Epithelial cell of esophagus (primary cell): Measurements from ENCODE around the gene ERCC3.

Experiments
- DNase-seq: peaks from one replicate; pipeline ENCODE4 v3.0.0; 2010; ENCODE audit warnings: low read depth
- H3K4me3 ChIP-seq: 2 replicates; pipeline ENCODE4 v1.5.1; 2011; ENCODE audit warnings: mild to moderate bottlenecking, low read length, control low read depth
- TF ChIP-seq, protein P1 (sequence below): IDR thresholded peaks from 2 replicates; pipeline ENCODE4 v1.5.1; 2011; ENCODE audit warnings: low read depth, mild to moderate bottlenecking, low read length, control low read depth, inconsistent platforms; ENCODE audit not compliant: insufficient read depth; ENCODE audit errors: missing control alignments

The ERCC3 gene

DNA sequence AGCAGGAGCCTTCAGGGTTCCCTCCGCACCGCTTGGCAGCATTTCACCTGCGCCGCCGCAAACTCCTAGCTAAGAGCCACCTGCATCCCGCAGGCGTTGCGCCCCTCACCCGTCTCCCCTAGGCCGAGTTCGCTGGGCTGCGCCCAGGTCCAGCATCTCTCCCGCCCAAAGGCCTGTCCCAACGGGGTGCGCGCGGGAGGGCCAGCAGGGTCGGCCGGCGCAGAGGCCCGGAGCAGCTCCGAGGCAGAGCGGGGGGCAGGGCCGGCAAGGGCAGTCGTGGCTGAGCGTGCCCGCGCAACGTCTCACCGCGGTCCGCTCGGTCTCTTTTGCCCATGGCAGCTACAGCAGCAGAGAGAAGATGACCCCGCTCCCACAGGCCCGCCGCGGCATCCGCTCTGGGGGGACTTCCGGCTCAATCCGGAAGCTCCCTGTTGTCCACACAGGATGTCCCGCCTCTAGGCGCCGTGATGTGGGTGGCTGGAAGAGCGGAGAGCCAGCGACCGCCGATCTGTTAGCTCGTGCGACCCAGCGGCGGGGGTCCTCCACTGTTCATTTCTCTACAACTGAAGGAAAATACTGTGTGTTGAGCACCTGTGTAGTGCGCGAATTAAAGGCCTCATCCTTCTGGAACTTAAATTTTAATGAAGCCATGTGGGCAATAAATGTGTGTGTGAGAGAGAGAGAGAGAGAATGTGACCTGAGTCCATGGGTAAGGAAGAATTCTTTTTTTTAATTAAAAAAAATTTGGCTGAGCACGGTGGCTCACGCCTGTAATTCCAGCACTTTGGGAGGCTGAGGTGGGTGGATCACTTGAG lies at the start of gene ERCC3:
Gene ERCC3, minus strand, starts transcription at position 397 of the 815 bp plus-strand sequence. Its CDS starts 63 bp downstream, at position 334.
- TF ChIP-seq, protein P1, sequence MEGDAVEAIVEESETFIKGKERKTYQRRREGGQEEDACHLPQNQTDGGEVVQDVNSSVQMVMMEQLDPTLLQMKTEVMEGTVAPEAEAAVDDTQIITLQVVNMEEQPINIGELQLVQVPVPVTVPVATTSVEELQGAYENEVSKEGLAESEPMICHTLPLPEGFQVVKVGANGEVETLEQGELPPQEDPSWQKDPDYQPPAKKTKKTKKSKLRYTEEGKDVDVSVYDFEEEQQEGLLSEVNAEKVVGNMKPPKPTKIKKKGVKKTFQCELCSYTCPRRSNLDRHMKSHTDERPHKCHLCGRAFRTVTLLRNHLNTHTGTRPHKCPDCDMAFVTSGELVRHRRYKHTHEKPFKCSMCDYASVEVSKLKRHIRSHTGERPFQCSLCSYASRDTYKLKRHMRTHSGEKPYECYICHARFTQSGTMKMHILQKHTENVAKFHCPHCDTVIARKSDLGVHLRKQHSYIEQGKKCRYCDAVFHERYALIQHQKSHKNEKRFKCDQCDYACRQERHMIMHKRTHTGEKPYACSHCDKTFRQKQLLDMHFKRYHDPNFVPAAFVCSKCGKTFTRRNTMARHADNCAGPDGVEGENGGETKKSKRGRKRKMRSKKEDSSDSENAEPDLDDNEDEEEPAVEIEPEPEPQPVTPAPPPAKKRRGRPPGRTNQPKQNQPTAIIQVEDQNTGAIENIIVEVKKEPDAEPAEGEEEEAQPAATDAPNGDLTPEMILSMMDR, result no peak
- H3K4me3 ChIP-seq, result peak within 1 kb of the TSS; percentile 85
- peak; percentile 74 for DNase-seq

DNA sequence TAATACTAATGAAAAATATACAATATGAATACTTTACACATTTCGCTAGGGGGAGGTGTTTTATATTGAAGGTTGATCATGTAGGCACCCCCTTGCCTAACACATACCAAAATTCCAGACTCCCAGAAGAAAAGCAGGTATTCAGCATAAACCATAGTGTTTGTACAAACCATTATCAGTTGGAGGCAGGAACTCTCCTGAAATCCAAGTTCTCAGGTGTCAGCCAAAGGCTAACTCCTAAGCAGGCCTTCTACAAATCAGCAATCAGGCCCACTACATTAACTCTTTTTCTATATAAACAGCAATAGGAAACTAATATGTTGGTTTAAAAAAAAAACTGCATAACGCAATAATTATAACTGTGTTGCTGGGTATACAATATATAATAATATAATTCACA lies 49.3 kb upstream of the ERCC3 start:
- no peak overlapping the region for H3K4me3 ChIP-seq
- DNase-seq, result no peak
- TF ChIP-seq, protein P1, result no peak

DNA sequence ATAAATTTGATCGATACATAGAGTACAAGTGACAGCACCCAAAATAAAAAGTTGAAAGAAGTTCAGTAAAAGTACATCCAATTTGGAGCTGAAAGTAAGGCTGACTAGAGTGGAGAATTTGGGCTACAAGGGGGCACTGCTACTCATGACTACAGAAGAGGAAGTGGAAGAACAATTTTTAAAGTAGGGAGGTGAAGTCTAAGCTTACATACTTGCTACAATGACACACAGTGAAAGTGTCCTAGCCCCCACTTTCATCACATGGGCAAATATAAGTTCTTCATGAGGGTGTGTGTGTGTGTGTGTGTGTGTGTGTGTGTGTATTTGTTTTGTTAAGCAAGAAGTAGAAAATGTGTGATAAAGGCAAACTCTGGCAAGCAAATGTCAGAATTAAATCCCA lies 48.2 kb upstream of the ERCC3 start:
- no peak for DNase-seq
- no peak overlapping the region for H3K4me3 ChIP-seq
- TF ChIP-seq, protein P1, result no peak

DNA sequence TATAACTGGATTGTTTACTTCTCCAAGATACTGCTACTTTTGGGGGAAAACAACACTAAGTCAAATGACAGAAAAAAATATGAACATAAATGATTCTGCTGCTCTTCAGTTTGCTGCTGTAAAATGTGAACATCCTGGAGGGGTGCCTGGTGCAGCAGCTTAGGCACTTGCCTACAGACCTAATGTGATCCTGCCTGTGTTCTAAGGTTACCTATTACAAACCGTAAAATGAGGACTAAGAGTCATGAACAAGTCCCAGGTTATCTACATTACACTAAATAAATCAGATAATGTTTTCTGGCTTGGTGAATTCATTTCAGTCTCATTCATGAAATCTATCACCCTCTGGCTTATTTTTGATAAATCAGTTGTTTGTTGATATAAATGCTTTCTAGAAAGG lies 38.4 kb upstream of the ERCC3 start:
- DNase-seq, result no peak
- no peak overlapping the region for H3K4me3 ChIP-seq
- TF ChIP-seq, protein P1, result no peak

DNA sequence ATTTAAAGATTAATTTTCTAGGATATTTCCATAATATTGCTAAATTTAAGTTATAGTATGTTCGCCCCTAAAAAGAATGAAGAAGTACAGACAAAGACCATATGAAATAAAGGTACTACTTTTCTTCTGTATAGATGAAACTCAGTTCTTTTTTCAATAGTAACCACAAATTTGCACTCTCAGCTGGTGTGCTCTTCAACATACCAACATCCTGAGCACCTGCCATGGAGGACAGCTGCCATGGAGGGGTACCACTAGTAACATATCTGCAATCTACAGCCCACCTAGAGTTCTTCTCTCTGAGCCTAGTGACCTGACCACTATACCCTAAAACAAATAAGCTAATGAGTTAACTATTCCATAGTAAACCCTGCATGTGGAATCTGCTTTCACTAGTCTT lies 36.8 kb upstream of the ERCC3 start:
- TF ChIP-seq, protein P1, result no peak
- DNase-seq, result no peak

DNA sequence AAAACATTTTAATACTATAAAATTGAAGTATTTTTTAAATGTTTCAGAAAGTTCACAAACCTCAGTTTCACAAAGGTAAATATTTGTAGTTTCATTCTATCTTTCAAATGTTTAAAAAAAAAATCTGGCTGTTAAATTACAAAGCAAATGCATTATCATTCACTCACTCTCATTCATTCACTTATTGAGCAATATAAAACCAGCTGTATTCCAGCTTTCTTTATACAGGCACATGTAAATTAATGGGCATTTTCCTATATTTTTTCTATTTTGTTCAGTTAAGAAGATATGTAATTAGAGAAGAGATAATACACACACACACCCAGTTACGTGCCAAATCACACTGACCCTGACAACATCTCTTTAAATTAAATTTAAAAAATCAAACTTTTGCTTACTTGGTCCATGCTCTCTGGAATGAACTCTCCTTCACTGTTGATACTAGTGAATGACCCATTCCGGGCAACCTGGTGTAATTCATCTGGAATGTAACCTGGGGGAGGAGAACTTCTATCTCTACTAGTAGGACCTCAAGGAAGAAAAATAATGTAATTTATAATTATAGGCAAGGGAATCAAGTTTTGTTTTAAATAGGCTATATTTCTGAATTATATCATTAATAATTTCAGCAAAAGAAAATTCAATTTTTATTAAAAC lies 32.5 kb upstream of the ERCC3 start:
- TF ChIP-seq, protein P1, result no peak
- H3K4me3 ChIP-seq, result no peak overlapping the region
- peak; percentile 18 for DNase-seq

More for the DNA sequence above, 36.8 kb upstream of the ERCC3 start:
- H3K4me3 ChIP-seq, result no peak overlapping the region
